Testis (tissue), 2 donors: Measurements from ENCODE around the gene CCRL2.

ENCODE experiments used
- CTCF ChIP-seq, 3 experiments: fragments of 450-650 bp in 2 of 3; fragments of 200-600 bp in 1 of 3; sonication (generic) in 1 of 3; IDR thresholded peaks; one replicate each; pipeline ENCODE4 v1.5.1; 2016 to 2019; ENCODE audit warnings: antibody characterized with exemption in 3 of 3, mild to moderate bottlenecking in 2 of 3, moderate library complexity in 1 of 3
- POLR2A ChIP-seq: fragments of 450-650 bp; IDR thresholded peaks from one replicate; pipeline ENCODE4 v1.6.1; 2017; ENCODE audit warnings: antibody characterized with exemption, mild to moderate bottlenecking, moderate library complexity

- TF ChIP-seq CTCF (IDR thresholded peaks at IDR 0.05) (no peak), POLR2A (no peak)
Measured at GRCh38 chr3:46386205-46386604, 20.9 kb upstream of the CCRL2 start.
